GM18519 (cell line): Measurements from ENCODE around the gene PMPCA.

ENCODE experiments used
- ATAC-seq: cut with Tn5 transposase; IDR thresholded peaks from one replicate; pipeline ENCODE4 v1.9.1; 2021; ENCODE audit warnings: mild to moderate bottlenecking, moderate library complexity; ENCODE audit not compliant: unreplicated experiment, low FRiP score

Gene PMPCA

DNA sequence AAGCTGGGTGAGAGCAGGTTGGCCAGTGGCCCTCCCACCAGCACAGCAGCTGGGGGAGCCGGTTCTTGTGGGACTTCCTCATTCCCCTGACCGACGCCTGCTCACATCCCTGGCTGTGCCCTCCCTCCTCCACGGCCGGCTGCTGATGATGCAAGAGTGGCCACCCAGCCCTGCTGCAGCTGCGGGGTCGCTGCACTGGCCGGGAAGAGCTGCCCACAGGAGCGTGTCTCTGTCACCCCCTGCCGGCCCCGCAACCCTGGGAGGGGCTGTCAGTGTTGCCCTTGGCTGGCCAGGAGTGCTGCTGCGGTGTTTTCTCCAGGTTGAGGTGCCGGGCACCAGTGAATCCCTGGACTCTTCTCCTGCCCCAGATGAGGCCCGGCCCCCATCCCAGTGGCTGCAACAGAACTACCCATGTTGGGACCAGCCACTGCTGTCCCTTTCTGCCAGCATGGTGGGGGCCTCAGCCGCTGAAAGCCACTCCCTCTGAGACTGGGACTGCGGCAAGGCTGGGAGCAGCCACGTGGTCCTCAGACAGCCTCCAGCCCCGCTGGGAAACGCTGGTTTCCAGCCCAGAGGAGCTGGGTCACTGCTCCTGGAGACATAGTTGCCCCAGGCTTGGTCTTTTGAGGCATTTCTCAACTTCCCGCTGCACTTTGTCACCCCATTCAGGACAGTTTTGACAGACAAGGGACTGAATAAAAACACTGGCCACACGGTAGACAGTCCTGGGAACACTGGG lies 37.7 kb upstream of the PMPCA start:
- ATAC-seq, result no peak

DNA sequence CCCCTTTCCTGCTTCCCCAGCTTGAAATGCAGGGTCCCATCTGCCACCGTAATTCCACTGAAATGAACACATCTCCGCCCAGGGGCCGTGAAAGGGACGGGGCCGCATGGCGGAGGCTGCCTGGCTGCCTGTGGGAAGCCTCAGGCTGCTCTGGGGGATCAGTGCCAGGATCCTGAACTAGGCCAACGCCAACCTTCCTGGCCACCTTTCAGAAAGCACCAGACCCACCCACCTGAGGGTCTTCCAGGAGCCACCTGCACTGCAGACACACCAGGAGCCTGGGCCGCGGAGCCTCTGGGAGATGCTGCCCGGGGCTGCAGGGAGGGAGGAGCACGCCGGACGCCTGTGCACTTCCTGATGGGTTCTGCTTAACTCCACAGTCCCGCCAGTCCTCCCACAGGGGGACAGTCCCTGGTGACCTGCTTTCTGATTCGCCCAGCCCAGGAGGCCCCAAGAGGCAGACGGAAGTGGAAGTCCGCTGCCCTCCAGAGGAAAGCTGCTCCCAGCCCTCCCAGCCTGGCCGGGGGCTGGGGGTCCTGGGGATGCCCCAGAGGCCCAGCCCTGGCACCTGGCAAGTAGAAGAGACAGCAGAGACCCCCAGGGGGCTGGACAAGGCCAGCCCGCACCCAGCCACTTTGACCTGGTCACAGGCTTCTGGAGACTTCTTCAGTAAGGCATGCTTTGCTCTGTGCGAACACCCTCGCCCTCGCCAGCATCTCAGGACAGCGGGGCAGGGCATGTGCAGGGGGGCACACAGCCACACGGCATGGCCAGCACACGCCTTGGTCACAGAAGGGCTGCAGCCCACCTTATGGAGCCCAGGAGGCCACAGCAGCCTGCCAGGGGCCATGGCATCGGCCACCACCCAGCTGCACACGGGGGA lies 36.9 kb upstream of the PMPCA start, which contains the start of gene CARD9:
TSS of gene CARD9 (minus strand) at position 370 of the 883 bp plus-strand sequence. CDS start 1,591 bp downstream, outside the sequence.
- no peak for ATAC-seq

DNA sequence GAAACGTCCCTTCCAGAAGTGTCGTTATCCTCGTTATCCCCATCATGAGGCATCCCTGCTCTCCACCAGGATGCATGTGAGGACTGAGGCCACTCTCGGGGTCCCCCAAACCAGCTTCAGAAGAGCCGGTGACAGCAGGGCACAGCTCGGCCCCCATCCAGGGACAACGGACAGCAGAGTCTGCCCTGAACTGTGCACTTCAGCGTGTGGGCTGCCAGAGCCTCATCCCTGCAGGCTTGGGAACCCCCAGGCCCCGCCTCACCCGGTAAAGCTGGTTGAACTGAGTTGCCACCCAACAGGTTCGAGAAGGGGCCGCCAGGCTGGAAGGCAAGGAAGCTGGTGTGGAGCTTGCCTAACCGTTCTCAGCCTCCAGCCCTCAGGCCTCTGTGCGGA lies 36.3 kb upstream of the PMPCA start:
- no peak for ATAC-seq

DNA sequence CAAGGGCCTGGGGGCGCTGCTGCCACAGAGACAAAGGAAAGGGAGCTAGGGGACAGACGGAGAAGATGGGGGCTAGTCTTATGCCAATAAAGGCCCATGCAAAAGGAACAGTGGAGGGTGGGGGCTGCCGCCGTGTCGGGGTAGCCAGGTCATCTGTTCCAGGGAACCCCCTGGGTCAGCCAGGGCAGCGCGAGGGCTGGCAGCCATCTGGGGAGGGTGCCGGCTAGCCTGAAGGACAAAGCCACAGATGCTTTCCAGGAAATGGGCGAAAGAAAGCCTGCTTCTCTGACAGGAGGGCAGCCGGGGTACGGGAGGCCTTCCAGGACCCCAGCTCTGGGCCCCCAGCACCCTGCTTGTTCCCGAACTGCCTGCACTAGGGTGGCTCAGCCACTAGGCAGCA lies 35.4 kb upstream of the PMPCA start:
- no peak for ATAC-seq

DNA sequence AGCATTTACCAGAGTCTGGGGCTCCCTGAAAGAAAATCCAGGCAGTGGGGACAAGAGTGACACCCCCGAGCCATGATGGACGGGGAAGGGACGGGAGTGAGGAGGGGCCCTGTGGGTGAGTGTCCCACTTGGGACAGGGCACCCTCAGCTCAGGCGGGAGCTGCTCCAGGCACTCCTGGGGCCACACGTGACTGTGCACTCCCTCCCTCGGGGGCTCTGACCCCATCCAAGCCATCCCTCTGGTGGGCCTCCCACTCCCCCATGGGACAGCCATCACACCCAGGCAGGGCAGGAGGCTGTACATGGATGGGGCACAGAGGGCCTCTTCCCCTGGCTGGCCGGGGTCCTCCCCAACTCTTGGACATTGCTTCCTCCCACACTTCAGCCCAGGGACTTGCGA lies 34.0 kb upstream of the PMPCA start:
- no peak for ATAC-seq

- no peak for ATAC-seq
These were observed 32.9 kb upstream of the PMPCA start for GRCh38 chr9:136377341-136378169.

DNA sequence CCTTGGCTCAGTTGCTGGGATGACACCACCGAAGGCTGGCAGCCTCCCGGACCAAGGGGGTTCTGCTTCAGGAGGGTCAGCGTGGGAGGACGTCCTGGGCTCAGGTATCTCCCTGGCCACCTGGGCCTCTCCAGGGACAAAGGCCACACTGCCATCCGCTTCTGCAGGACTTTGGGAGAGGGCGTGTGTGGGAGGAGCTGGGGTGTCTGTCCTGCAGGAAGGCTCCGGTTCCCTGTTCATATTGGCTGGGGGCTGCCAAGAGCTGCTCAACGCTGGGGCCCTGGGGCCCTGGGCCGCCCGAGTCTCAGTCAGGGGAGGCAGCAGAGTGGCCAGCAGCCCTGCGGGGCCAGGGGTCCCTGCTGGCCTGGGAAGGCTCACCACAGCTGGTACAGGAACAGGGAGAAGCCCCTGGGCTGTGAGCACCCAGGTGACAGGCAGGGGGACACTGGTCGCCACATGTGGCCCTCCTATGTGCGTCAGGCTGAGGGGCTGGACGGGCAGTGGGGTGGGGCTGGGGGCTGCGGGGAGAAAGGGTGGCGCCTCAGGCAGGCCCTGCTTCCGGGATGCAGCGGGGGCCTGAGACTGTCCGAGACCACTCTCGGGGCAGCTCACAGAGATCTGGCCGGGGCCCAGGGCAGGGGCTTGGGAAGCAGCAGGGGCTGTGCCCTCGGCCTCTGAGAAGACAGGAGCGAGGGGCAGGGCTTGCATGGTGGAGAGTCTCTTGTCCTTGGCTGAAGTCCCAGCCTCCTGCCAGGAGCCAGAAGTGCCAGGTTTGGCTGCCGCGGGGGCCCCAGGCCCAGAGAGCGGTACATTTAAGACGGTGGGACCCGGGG lies 32.1 kb upstream of the PMPCA start:
- ATAC-seq, result no peak

DNA sequence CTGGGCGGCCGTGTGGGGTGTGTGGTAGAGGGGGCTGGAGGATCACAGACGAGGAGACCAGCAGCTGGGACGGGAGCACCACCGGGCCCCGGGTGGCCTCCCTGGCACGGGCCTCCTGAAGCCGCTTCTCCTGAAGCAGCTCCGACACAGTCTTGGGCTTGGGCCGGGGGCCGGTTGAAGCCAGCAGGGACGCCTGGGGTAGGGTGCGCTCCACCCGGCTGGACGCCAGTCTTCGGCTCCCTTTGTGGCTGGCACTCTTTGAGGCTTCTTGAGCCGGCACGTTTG lies 31.5 kb upstream of the PMPCA start:
- no peak for ATAC-seq

DNA sequence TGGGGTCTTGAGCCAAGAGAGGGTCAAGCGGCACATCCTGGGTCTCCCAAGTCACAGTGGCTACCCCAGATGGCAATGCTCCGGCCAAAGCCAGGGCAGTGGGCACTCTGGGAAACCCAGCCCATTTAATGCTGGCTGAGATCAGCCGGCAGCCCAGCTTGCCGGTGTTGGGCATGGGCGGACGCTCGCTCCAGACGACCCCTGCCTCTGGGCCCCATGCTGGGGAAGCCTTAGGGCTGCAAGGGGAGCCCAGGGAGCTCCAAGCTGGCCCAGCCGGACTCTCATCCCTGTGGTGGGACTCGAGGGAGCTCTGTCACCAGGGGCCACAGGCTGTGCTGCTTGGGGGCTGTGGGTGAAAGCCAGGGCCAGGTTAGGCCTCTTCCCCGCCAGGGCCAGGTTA lies 31.1 kb upstream of the PMPCA start:
- no peak for ATAC-seq

GRCh38 chr9:136379891-136380290 lies 30.6 kb upstream of the PMPCA start:
- ATAC-seq, result no peak

DNA sequence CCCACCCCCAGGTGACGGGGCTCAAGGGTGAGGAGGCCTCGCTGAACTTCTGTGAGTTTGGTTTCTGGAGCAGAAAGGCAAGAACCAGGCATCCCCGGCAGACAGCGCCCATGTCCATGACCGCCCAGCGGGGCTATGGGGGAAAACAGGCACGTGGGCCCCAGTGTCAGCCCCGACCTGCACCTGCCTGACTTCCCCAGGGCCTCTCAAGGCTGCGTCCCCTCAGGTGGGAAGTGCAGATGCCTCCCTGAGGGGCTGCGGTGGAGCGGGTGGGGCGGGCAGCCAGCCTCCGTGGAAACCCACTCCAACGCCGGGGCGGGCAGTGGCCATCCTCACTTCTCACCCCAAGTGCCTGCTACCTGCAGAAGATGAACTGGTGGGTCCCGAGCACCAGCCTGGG lies 30.1 kb upstream of the PMPCA start:
- ATAC-seq, result no peak

DNA sequence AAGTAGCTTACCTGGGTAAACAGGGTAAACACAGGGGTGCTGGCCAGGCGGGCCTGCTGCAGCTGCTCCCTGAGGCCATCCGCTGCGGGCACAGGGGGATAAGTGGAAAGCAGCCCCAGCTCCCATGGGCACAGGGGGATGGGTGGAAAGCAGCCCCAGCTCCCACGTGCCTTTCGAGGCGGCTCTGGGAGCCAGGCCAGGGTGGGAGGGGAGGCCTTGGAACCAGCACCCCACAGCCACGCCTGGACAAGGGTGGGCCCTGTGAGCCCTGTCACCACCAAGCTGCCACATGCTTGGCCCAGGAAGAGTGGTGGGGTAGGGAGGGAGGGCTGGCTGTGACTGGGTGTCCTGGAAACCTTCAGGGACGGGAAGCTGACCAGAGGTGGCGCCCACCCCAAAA lies 29.1 kb upstream of the PMPCA start:
- ATAC-seq, result no peak

DNA sequence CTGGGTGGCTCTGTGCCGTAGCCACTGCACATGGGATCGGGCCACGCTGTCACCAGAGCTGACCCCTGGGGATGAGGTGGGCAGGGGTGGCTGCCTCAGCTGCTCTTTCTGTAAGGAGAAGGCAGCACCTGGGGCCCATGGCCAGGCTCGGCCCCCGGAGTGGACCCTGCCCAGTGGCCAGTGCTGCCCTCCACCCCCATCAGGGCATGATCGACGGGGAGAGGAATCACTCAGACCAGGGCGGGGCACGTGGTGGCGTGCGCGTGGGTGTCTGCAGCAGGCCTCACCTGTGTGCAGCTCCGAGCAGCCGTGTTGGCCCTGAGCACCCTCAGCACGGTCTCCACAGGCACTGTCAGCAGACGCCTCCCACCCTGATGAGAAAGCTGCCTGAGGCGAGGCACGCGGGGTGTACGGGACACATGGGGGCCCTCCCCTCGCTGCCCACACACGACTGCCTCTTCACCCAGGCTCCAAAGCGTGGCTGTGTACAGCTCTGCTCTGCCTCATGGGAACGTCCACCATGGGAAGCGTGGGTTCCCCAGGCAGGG lies 28.4 kb upstream of the PMPCA start:
- ATAC-seq, result no peak

- no peak for ATAC-seq
These were observed 27.0 kb upstream of the PMPCA start for GRCh38 chr9:136383436-136383835.

DNA sequence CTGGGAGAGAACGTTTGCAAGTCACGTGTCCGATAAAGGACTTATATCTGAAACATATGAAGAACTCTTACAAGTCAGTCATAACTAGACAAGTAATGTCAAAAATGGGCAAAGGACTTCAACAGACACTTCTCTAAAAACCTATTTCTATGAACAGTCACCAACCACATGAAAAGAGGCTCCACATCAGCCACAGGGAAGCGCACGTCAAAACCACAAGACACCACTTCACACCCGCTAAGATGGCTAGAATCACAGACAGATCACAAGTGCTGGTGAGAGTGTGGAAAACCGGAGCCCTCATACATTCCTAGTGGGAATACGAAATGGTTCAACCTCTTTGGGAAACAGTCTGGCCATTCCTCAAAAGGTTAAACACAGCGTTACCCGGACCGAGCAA lies 25.4 kb upstream of the PMPCA start:
- ATAC-seq, result no peak

- no peak for ATAC-seq
These were observed 24.4 kb upstream of the PMPCA start for GRCh38 chr9:136386018-136386417.

- ATAC-seq, result no peak
These were observed 23.2 kb upstream of the PMPCA start for GRCh38 chr9:136387217-136387616.

GRCh38 chr9:136389396-136389795 lies 21.1 kb upstream of the PMPCA start:
- no peak for ATAC-seq

- no peak for ATAC-seq
These were observed 18.5 kb upstream of the PMPCA start for GRCh38 chr9:136391737-136392537.
